Mucosa of descending colon (tissue), 3 donors: ENCODE measurements around the gene ADD1. TPM values are rescaled to one million over a fixed set of nuclear protein-coding genes. Genes with fewer than 3 reads are reported as not detected.

Experiments used
- ATAC-seq: fragments of 200-7000 bp; cut with Tn5 transposase; one replicate; pipeline ENCODE4 v1.9.1; 2020; ENCODE audit warnings: mild to moderate bottlenecking, moderate library complexity
- DNase-seq, 3 donors: peaks; one replicate each; pipeline ENCODE4 v3.0.0-alpha.2; 2020
- H3K36me3 ChIP-seq: fragments of 200-600 bp; one replicate; pipeline ENCODE4 v1.8.0; 2021; ENCODE audit warnings: low read depth, mild to moderate bottlenecking
- H3K4me1 ChIP-seq: fragments of 200-600 bp; one replicate; pipeline ENCODE4 v1.8.0; 2021; ENCODE audit warnings: low read depth, mild to moderate bottlenecking
- H3K4me3 ChIP-seq: fragments of 200-600 bp; one replicate; pipeline ENCODE4 v1.8.0; 2021; ENCODE audit warnings: mild to moderate bottlenecking
- H3K9me3 ChIP-seq: fragments of 200-600 bp; one replicate; pipeline ENCODE4 v1.8.0; 2021; ENCODE audit warnings: mild to moderate bottlenecking
- CTCF ChIP-seq: fragments of 200-600 bp; IDR thresholded peaks from one replicate; pipeline ENCODE4 v1.8.0; 2022; ENCODE audit warnings: antibody characterized with exemption, mild to moderate bottlenecking
- intact Hi-C, 2 donors: fragments of 100-400 bp; cut with DNase I in 1 of 2; cut with micrococcal nuclease in 1 of 2; formaldehyde crosslinking; loops; one replicate each; pipeline versions ENCODE4 v1.11.0 to v1.11.1; 2022; cut with DNase I, micrococcal nuclease
- total RNA-seq, 3 donors: library from RNA; stranded (reverse); fragmentation: NEBNext Ultra II Directional in 2 of 3; extraction: Animal tissue kit (Norgen Biotek cat#: 25700) in 2 of 3; gene quantifications; one replicate each; pipeline versions ENCODE4 v1.2.1 to v1.2.4, GENCODE V29; 2021 to 2023
- donor health status: DM: no; HTN: no; CAD: no; lungs with moderate emphysema.
- donor health status: DM: no; HTN: no; CAD: no.
- donor health status: DM: no; HTN: yes; CAD: no.

ADD1 gene
- total RNA-seq, 3 donors from 2014 or later, result 201 to 373 (median 261) TPM

- peak in 1 of 3 donors; percentile 27 for DNase-seq
- no peaks in the 10 kb centered on the region for H3K36me3 ChIP-seq
- intact Hi-C loops, result no loop called here
- TF ChIP-seq CTCF, result no peak
- no peaks in the 10 kb centered on the region for H3K9me3 ChIP-seq
- no peak overlapping the region for H3K4me3 ChIP-seq
- no peak for ATAC-seq
- H3K4me1 ChIP-seq, result peaks cover 59% of the 10 kb centered on the region
Measured at GRCh38 chr4:2808001-2808400, 35.6 kb upstream of the ADD1 start.

- no peak for ATAC-seq
- no peaks in the 10 kb centered on the region for H3K9me3 ChIP-seq
- H3K4me1 ChIP-seq, result peaks cover 48% of the 10 kb centered on the region
- no peak overlapping the region for H3K4me3 ChIP-seq
- no peaks in the 10 kb centered on the region for H3K36me3 ChIP-seq
- no peak for TF ChIP-seq CTCF
- intact Hi-C loops, result loop anchor here in 1 of 2 donors (10.0 kb wide), 1 partner anchor 45 kb away; no protein-coding TSS in a partner anchor
- no peak for DNase-seq
Measured at GRCh38 chr4:2809610-2810180, 33.9 kb upstream of the ADD1 start.

- Histone ChIP-seq H3K36me3 (no peaks in the 10 kb centered on the region), H3K4me1 (peaks cover 41% of the 10 kb centered on the region), H3K4me3 (no peak overlapping the region), H3K9me3 (no peaks in the 10 kb centered on the region)
- ATAC-seq, result no peak
- intact Hi-C loops, result loop anchor here in 1 of 2 donors (10.0 kb wide), 1 partner anchor 46 kb away; no protein-coding TSS in a partner anchor
- no peak for DNase-seq
- TF ChIP-seq CTCF, result no peak
Measured at GRCh38 chr4:2810388-2810787, 33.3 kb upstream of the ADD1 start.

GRCh38 chr4:2811830-2812611 is 31.6 kb upstream of the ADD1 start:
- H3K4me1 ChIP-seq, result peaks cover 24% of the 10 kb centered on the region
- peak; percentile 76 for ATAC-seq
- no peaks in the 10 kb centered on the region for H3K36me3 ChIP-seq
- TF ChIP-seq CTCF, result no peak
- no peaks in the 10 kb centered on the region for H3K9me3 ChIP-seq
- peak; percentile 66 to 93 (median 75) for DNase-seq
- intact Hi-C loops, result loop anchor here in 1 of 2 donors (10.0 kb wide), 1 partner anchor 47 kb away; no protein-coding TSS in a partner anchor
- H3K4me3 ChIP-seq, result no peak overlapping the region

GRCh38 chr4:2812612-2813354 is 30.9 kb upstream of the ADD1 start:
- intact Hi-C loops, result loop anchor here in 1 of 2 donors (10.0 kb wide), 1 partner anchor 48 kb away; no protein-coding TSS in a partner anchor
- no peaks in the 10 kb centered on the region for H3K9me3 ChIP-seq
- peaks cover 23% of the 10 kb centered on the region for H3K4me1 ChIP-seq
- no peak overlapping the region for H3K4me3 ChIP-seq
- H3K36me3 ChIP-seq, result no peaks in the 10 kb centered on the region
- DNase-seq (no peak), ATAC-seq (peak; percentile 3)
- no peak for TF ChIP-seq CTCF
